H1 (cell line): ENCODE measurements around the gene CAMSAP1. TPM values are rescaled to one million over a fixed set of nuclear protein-coding genes. Genes with fewer than 3 reads are reported as not detected.

Source experiments
- CTCF ChIA-PET: fragments of 300-600 bp; sonication (Branson Sonifier 250); formaldehyde crosslinking; loops from one replicate; lab custom pipeline; 2021; ENCODE audit not compliant: partially characterized antibody; lab: Charles Lee
- POLR2A ChIA-PET: fragments of 300-600 bp; sonication (Branson Sonifier 250); formaldehyde crosslinking; loops from one replicate; lab custom pipeline; 2021; ENCODE audit warnings: inconsistent platforms; ENCODE audit not compliant: partially characterized antibody; lab: Charles Lee
- DNase-seq, 2 experiments: peaks; one replicate each; pipeline versions ENCODE4 v3.0.0 to v3.0.0-alpha.2; 2010 to 2022; ENCODE audit warnings: low spot score in 2 of 2, low read depth in 1 of 2, mixed read lengths in 1 of 2
- FAIRE-seq: peaks from 2 replicates; lab custom pipeline; 2011; peaks lifted over from hg19 to GRCh38; lab: Jason Lieb, UNC
- H2AFZ ChIP-seq: 2 replicates; pipeline ENCODE4 v1.8.1; 2012; ENCODE audit warnings: low read length, inconsistent platforms
- H2AK5ac ChIP-seq: 2 replicates; pipeline ENCODE4 v1.6.1; 2013; ENCODE audit warnings: low read depth, low read length
- H2BK120ac ChIP-seq: replicated peaks from 2 replicates; pipeline ENCODE3; 2013; ENCODE audit warnings: low read depth, low read length, inconsistent platforms
- H2BK12ac ChIP-seq: 2 replicates; pipeline ENCODE4 v1.6.1; 2013; ENCODE audit warnings: low read depth, low read length
- H2BK15ac ChIP-seq: 2 replicates; pipeline ENCODE4 v1.6.1; 2013; ENCODE audit warnings: low read length
- H2BK20ac ChIP-seq: 2 replicates; pipeline ENCODE4 v1.6.1; 2013; ENCODE audit warnings: low read length
- H2BK5ac ChIP-seq: 2 replicates; pipeline ENCODE4 v1.6.1; 2013; ENCODE audit warnings: low read depth, low read length
- H3K14ac ChIP-seq: 2 replicates; pipeline ENCODE4 v1.6.1; 2013; ENCODE audit warnings: inconsistent platforms; ENCODE audit not compliant: insufficient read length
- H3K18ac ChIP-seq: 2 replicates; pipeline ENCODE4 v1.6.1; 2013; ENCODE audit warnings: low read length; ENCODE audit errors: extremely low read depth
- H3K23ac ChIP-seq: 2 replicates; pipeline ENCODE4 v1.6.1; 2013; ENCODE audit warnings: inconsistent platforms; ENCODE audit not compliant: insufficient read length
- H3K23me2 ChIP-seq: 2 replicates; pipeline ENCODE4 v1.6.1; 2013; ENCODE audit warnings: low read depth, low read length
- H3K27ac ChIP-seq: 2 replicates; pipeline ENCODE4 v1.6.1; 2011; ENCODE audit warnings: low read depth, low read length, inconsistent platforms
- H3K27me3 ChIP-seq, 4 experiments: replicated peaks in 1 of 4; 1 replicate in 1 of 4; 2 replicates in 3 of 4; pipeline versions ENCODE4 v1.6.1 to v1.8.1; 2011 to 2013; ENCODE audit warnings: low read length in 3 of 4, mild to moderate bottlenecking in 3 of 4, inconsistent platforms in 2 of 4, mixed read lengths in 2 of 4, moderate library complexity in 1 of 4; ENCODE audit not compliant: control insufficient read depth in 3 of 4, insufficient read depth in 3 of 4; ENCODE audit errors: extremely low read depth in 1 of 4
- H3K36me3 ChIP-seq, 4 experiments: 2 replicates each; pipeline versions ENCODE4 v1.6.1 to v1.8.1; 2011 to 2013; ENCODE audit warnings: mild to moderate bottlenecking in 4 of 4, low read length in 3 of 4, moderate library complexity in 2 of 4, control low read depth in 1 of 4, inconsistent platforms in 1 of 4; ENCODE audit not compliant: insufficient read depth in 4 of 4, control insufficient read depth in 2 of 4
- H3K4ac ChIP-seq: replicated peaks from 2 replicates; pipeline ENCODE3; 2013; ENCODE audit warnings: low read length, low read depth, mixed read lengths, inconsistent platforms; ENCODE audit not compliant: insufficient read length
- H3K4me1 ChIP-seq, 4 experiments: replicated peaks in 1 of 4; 1 replicate in 1 of 4; 2 replicates in 3 of 4; pipeline versions ENCODE4 v1.6.1 to v1.8.1; 2011 to 2013; ENCODE audit warnings: low read length in 3 of 4, inconsistent platforms in 2 of 4, mixed read lengths in 1 of 4; ENCODE audit not compliant: insufficient read depth in 4 of 4, control insufficient read depth in 3 of 4
- H3K4me2 ChIP-seq, 2 experiments: 2 replicates each; pipeline versions ENCODE4 v1.6.1 to v1.8.1; 2011 to 2013; ENCODE audit warnings: low read depth in 2 of 2, low read length in 2 of 2, control low read depth in 1 of 2, inconsistent platforms in 1 of 2, mild to moderate bottlenecking in 1 of 2; ENCODE audit not compliant: insufficient read depth in 1 of 2
- H3K4me3 ChIP-seq, 4 experiments: fragments of 200-600, 300-600 bp in 1 of 4; sonication (generic), shearing (Covaris generic), sonication (Bioruptor Twin) in 1 of 4; 2 replicates each; pipeline versions ENCODE4 v1.5.1 to v1.8.1; 2011 to 2016; ENCODE audit warnings: low read length in 4 of 4, low read depth in 3 of 4, control low read depth in 2 of 4, inconsistent platforms in 2 of 4, mild to moderate bottlenecking in 2 of 4, mixed read lengths in 1 of 4, moderate library complexity in 1 of 4; ENCODE audit not compliant: insufficient read depth in 2 of 4; ENCODE audit errors: extremely low read depth in 1 of 4
- H3K56ac ChIP-seq: replicated peaks from 2 replicates; pipeline ENCODE3; 2013; ENCODE audit warnings: low read depth, mild to moderate bottlenecking, mixed read lengths, low read length, inconsistent platforms; ENCODE audit not compliant: insufficient read length
- H3K79me1 ChIP-seq: 2 replicates; pipeline ENCODE4 v1.6.1; 2013; ENCODE audit warnings: low read depth, low read length, control low read depth
- H3K79me2 ChIP-seq, 2 experiments: 2 replicates each; pipeline versions ENCODE4 v1.6.1 to v1.8.1; 2012 to 2013; ENCODE audit warnings: low read length in 2 of 2, mild to moderate bottlenecking in 2 of 2, inconsistent platforms in 1 of 2; ENCODE audit not compliant: insufficient read depth in 2 of 2, control insufficient read depth in 1 of 2
- H3K9ac ChIP-seq, 4 experiments: replicated peaks in 1 of 4; 1 replicate in 1 of 4; 2 replicates in 3 of 4; pipeline versions ENCODE4 v1.6.1 to v1.8.1; 2011 to 2013; ENCODE audit warnings: low read depth in 3 of 4, low read length in 3 of 4, control low read depth in 2 of 4, mild to moderate bottlenecking in 2 of 4, moderate library complexity in 2 of 4, inconsistent platforms in 1 of 4; ENCODE audit errors: extremely low read depth in 1 of 4
- H3K9me3 ChIP-seq, 2 experiments: 2 replicates each; pipeline versions ENCODE4 v1.6.1 to v1.8.1; 2012 to 2013; ENCODE audit warnings: mild to moderate bottlenecking in 2 of 2, moderate library complexity in 2 of 2, control low read depth in 1 of 2, inconsistent platforms in 1 of 2, low read depth in 1 of 2, low read length in 1 of 2, mixed read lengths in 1 of 2; ENCODE audit not compliant: insufficient read depth in 2 of 2
- H4K20me1 ChIP-seq, 2 experiments: replicated peaks in 1 of 2; 2 replicates each; pipeline versions ENCODE3 to v1.8.1; 2011 to 2013; ENCODE audit warnings: inconsistent platforms in 2 of 2, low read length in 2 of 2, mild to moderate bottlenecking in 1 of 2; ENCODE audit not compliant: insufficient read depth in 2 of 2, control insufficient read depth in 1 of 2
- H4K5ac ChIP-seq: 2 replicates; pipeline ENCODE4 v1.6.1; 2013; ENCODE audit warnings: low read length, low read depth, mixed read lengths, inconsistent platforms; ENCODE audit not compliant: insufficient read length
- H4K8ac ChIP-seq: 2 replicates; pipeline ENCODE4 v1.8.0; 2013; ENCODE audit warnings: mild to moderate bottlenecking, moderate library complexity, low read length, inconsistent platforms; ENCODE audit not compliant: insufficient read depth; ENCODE audit errors: extremely low read depth
- H4K91ac ChIP-seq: replicated peaks from 2 replicates; pipeline ENCODE3; 2013; ENCODE audit warnings: low read length, mixed read lengths, inconsistent platforms; ENCODE audit not compliant: insufficient read length
- ASH2L ChIP-seq: fragments of 200-600, 300-600 bp; sonication (generic); IDR thresholded peaks from one replicate; pipeline ENCODE4 v1.7.1; 2017; ENCODE audit warnings: low read length
- TBP ChIP-seq: IDR thresholded peaks from 2 replicates; pipeline ENCODE4 v1.6.1; 2011; ENCODE audit warnings: low read depth, low read length, improper control_type of control experiment
- WGBS, 2 experiments: shearing (Covaris generic) in 1 of 2; methylation state at CpG; one replicate each; pipeline versions ENCODE4 v1.1.6 to v1.1.7; 2013 to 2015; ENCODE audit warnings: low lambda C conversion rate in 2 of 2, mixed read lengths in 2 of 2, inconsistent platforms in 1 of 2, low coverage in 1 of 2, missing lambda C conversion rate in 1 of 2; ENCODE audit not compliant: insufficient replicate concordance in 2 of 2, insufficient coverage in 1 of 2, insufficient read length in 1 of 2; ENCODE audit errors: extremely low coverage in 1 of 2, missing lambda C conversion rate in 1 of 2; 5-methylcytosine and 5-hydroxymethylcytosine counted together
- polyA plus RNA-seq, 7 experiments: library from polyadenylated mRNA; depleted of rRNA in 3 of 7; stranded (reverse) in 5 of 7; unstranded in 2 of 7; fragments of >200 nt in 5 of 7; fragments of 200-250 nt in 2 of 7; gene quantifications; 1 replicate in 5 of 7; 2 replicates in 1 of 7; 4 replicates in 1 of 7; pipeline versions ENCODE4 v1.2.1 to v1.2.3, GENCODE V29; 2011 to 2013; ENCODE audit warnings: missing spikeins in 2 of 7, mixed read lengths in 2 of 7
- total RNA-seq: library from RNA; stranded (reverse); fragmentation: NEBNext Ultra II Directional; extraction: Animal tissue kit (Norgen Biotek cat#: 25700); gene quantifications from 2 replicates; pipeline ENCODE4 v1.2.1, GENCODE V29; 2021

CAMSAP1 gene
- total and polyA plus RNA-seq, 2 of the 8 experiments (the other 6 are each of a cell fraction or from before 2014, with no cell fraction given) = 13.4 to 44.0 TPM

GRCh38 chr9:135939351-135940265, 32.3 kb upstream of the CAMSAP1 start:
- no peaks in the 10 kb centered on the region for H3K27me3 ChIP-seq
- H2BK120ac ChIP-seq = no peak overlapping the region
- no peak for FAIRE-seq
- H2BK15ac ChIP-seq = no peak overlapping the region
- peaks cover 3 to 10% of the 10 kb centered on the region in 2 experiments; a peak in 3 of 4 replicates for H3K9me3 ChIP-seq
- H4K91ac ChIP-seq = no peak overlapping the region
- no peak overlapping the region for H2BK20ac ChIP-seq
- H3K14ac ChIP-seq = no peak overlapping the region
- CTCF ChIA-PET = interaction anchor here (0.7 kb wide), 1 partner anchor 22 kb away, joined by 3 read pairs; no protein-coding TSS in a partner anchor
- H3K79me2 ChIP-seq = no peaks in the 10 kb centered on the region
- POLR2A ChIA-PET = no interaction called here
- no peak overlapping the region for H2AK5ac ChIP-seq
- no peak overlapping the region for H3K23ac ChIP-seq
- H2AFZ ChIP-seq = no peak overlapping the region
- no peak overlapping the region for H2BK12ac ChIP-seq
- peaks cover 0 to 5% of the 10 kb centered on the region in 2 experiments for H4K20me1 ChIP-seq
- H2BK5ac ChIP-seq = no peak overlapping the region
- H3K23me2 ChIP-seq = peaks cover 4% of the 10 kb centered on the region; the same call in 1 of the 2 replicates
- H3K4me2 ChIP-seq = no peak overlapping the region
- H4K8ac ChIP-seq = no peak overlapping the region
- no peak overlapping the region for H3K56ac ChIP-seq
- 0 out of 2 replicates have a peak, but pooled peaks cover 2% of the 10 kb centered on the region for H3K79me1 ChIP-seq
- whole genome bisulfite sequencing, 2 experiments = 93% methylated on average over 33 of the region's 33 CpGs; no CpG with 5 or more reads in 1 of the 2 experiments
- no peak overlapping the region for H3K18ac ChIP-seq
- peaks cover 2 to 40% (median 25%) of the 10 kb centered on the region in 4 experiments; a peak in 6 of 8 replicates for H3K36me3 ChIP-seq
- H3K9ac ChIP-seq = no peak overlapping the region
- H3K4ac ChIP-seq = no peak overlapping the region
- no peak overlapping the region for H3K4me3 ChIP-seq
- H3K4me1 ChIP-seq = no peaks in the 10 kb centered on the region
- H4K5ac ChIP-seq = no peak overlapping the region
- no peak for DNase-seq
- peak; percentile 97 for TF ChIP-seq ASH2L
- TF ChIP-seq TBP = no peak
- no peak overlapping the region for H3K27ac ChIP-seq
